H1 (cell line): ENCODE results near the gene KRT13. TPM values are rescaled to one million over a fixed set of nuclear protein-coding genes. Genes with fewer than 3 reads are reported as not detected.
A peak's percentile ranks its signal among the peaks of the same experiment; 100 is the strongest.

ENCODE experiments used
- CTCF ChIA-PET: fragments of 300-600 bp; sonication (Branson Sonifier 250); formaldehyde crosslinking; loops from one replicate; lab custom pipeline; 2021; ENCODE audit not compliant: partially characterized antibody; lab: Charles Lee
- POLR2A ChIA-PET: fragments of 300-600 bp; sonication (Branson Sonifier 250); formaldehyde crosslinking; loops from one replicate; lab custom pipeline; 2021; ENCODE audit warnings: inconsistent platforms; ENCODE audit not compliant: partially characterized antibody; lab: Charles Lee
- DNase-seq, 2 experiments: peaks; one replicate each; pipeline versions ENCODE4 v3.0.0 to v3.0.0-alpha.2; 2010 to 2022; ENCODE audit warnings: low spot score in 2 of 2, low read depth in 1 of 2, mixed read lengths in 1 of 2
- FAIRE-seq: peaks from 2 replicates; lab custom pipeline; 2011; peaks lifted over from hg19 to GRCh38; lab: Jason Lieb, UNC
- H2AFZ ChIP-seq: 2 replicates; pipeline ENCODE4 v1.8.1; 2012; ENCODE audit warnings: low read length, inconsistent platforms
- H2AK5ac ChIP-seq: 2 replicates; pipeline ENCODE4 v1.6.1; 2013; ENCODE audit warnings: low read depth, low read length
- H2BK120ac ChIP-seq: replicated peaks from 2 replicates; pipeline ENCODE3; 2013; ENCODE audit warnings: low read depth, low read length, inconsistent platforms
- H2BK12ac ChIP-seq: 2 replicates; pipeline ENCODE4 v1.6.1; 2013; ENCODE audit warnings: low read depth, low read length
- H2BK15ac ChIP-seq: 2 replicates; pipeline ENCODE4 v1.6.1; 2013; ENCODE audit warnings: low read length
- H2BK20ac ChIP-seq: 2 replicates; pipeline ENCODE4 v1.6.1; 2013; ENCODE audit warnings: low read length
- H2BK5ac ChIP-seq: 2 replicates; pipeline ENCODE4 v1.6.1; 2013; ENCODE audit warnings: low read depth, low read length
- H3K14ac ChIP-seq: 2 replicates; pipeline ENCODE4 v1.6.1; 2013; ENCODE audit warnings: inconsistent platforms; ENCODE audit not compliant: insufficient read length
- H3K18ac ChIP-seq: 2 replicates; pipeline ENCODE4 v1.6.1; 2013; ENCODE audit warnings: low read length; ENCODE audit errors: extremely low read depth
- H3K23ac ChIP-seq: 2 replicates; pipeline ENCODE4 v1.6.1; 2013; ENCODE audit warnings: inconsistent platforms; ENCODE audit not compliant: insufficient read length
- H3K23me2 ChIP-seq: 2 replicates; pipeline ENCODE4 v1.6.1; 2013; ENCODE audit warnings: low read depth, low read length
- H3K27ac ChIP-seq: 2 replicates; pipeline ENCODE4 v1.6.1; 2011; ENCODE audit warnings: low read depth, low read length, inconsistent platforms
- H3K27me3 ChIP-seq, 4 experiments: replicated peaks in 1 of 4; 1 replicate in 1 of 4; 2 replicates in 3 of 4; pipeline versions ENCODE4 v1.6.1 to v1.8.1; 2011 to 2013; ENCODE audit warnings: low read length in 3 of 4, mild to moderate bottlenecking in 3 of 4, inconsistent platforms in 2 of 4, mixed read lengths in 2 of 4, moderate library complexity in 1 of 4; ENCODE audit not compliant: control insufficient read depth in 3 of 4, insufficient read depth in 3 of 4; ENCODE audit errors: extremely low read depth in 1 of 4
- H3K36me3 ChIP-seq, 4 experiments: 2 replicates each; pipeline versions ENCODE4 v1.6.1 to v1.8.1; 2011 to 2013; ENCODE audit warnings: mild to moderate bottlenecking in 4 of 4, low read length in 3 of 4, moderate library complexity in 2 of 4, control low read depth in 1 of 4, inconsistent platforms in 1 of 4; ENCODE audit not compliant: insufficient read depth in 4 of 4, control insufficient read depth in 2 of 4
- H3K4ac ChIP-seq: replicated peaks from 2 replicates; pipeline ENCODE3; 2013; ENCODE audit warnings: low read length, low read depth, mixed read lengths, inconsistent platforms; ENCODE audit not compliant: insufficient read length
- H3K4me1 ChIP-seq, 4 experiments: replicated peaks in 1 of 4; 1 replicate in 1 of 4; 2 replicates in 3 of 4; pipeline versions ENCODE4 v1.6.1 to v1.8.1; 2011 to 2013; ENCODE audit warnings: low read length in 3 of 4, inconsistent platforms in 2 of 4, mixed read lengths in 1 of 4; ENCODE audit not compliant: insufficient read depth in 4 of 4, control insufficient read depth in 3 of 4
- H3K4me2 ChIP-seq, 2 experiments: 2 replicates each; pipeline versions ENCODE4 v1.6.1 to v1.8.1; 2011 to 2013; ENCODE audit warnings: low read depth in 2 of 2, low read length in 2 of 2, control low read depth in 1 of 2, inconsistent platforms in 1 of 2, mild to moderate bottlenecking in 1 of 2; ENCODE audit not compliant: insufficient read depth in 1 of 2
- H3K4me3 ChIP-seq, 4 experiments: fragments of 200-600, 300-600 bp in 1 of 4; sonication (generic), shearing (Covaris generic), sonication (Bioruptor Twin) in 1 of 4; 2 replicates each; pipeline versions ENCODE4 v1.5.1 to v1.8.1; 2011 to 2016; ENCODE audit warnings: low read length in 4 of 4, low read depth in 3 of 4, control low read depth in 2 of 4, inconsistent platforms in 2 of 4, mild to moderate bottlenecking in 2 of 4, mixed read lengths in 1 of 4, moderate library complexity in 1 of 4; ENCODE audit not compliant: insufficient read depth in 2 of 4; ENCODE audit errors: extremely low read depth in 1 of 4
- H3K56ac ChIP-seq: replicated peaks from 2 replicates; pipeline ENCODE3; 2013; ENCODE audit warnings: low read depth, mild to moderate bottlenecking, mixed read lengths, low read length, inconsistent platforms; ENCODE audit not compliant: insufficient read length
- H3K79me1 ChIP-seq: 2 replicates; pipeline ENCODE4 v1.6.1; 2013; ENCODE audit warnings: low read depth, low read length, control low read depth
- H3K79me2 ChIP-seq, 2 experiments: 2 replicates each; pipeline versions ENCODE4 v1.6.1 to v1.8.1; 2012 to 2013; ENCODE audit warnings: low read length in 2 of 2, mild to moderate bottlenecking in 2 of 2, inconsistent platforms in 1 of 2; ENCODE audit not compliant: insufficient read depth in 2 of 2, control insufficient read depth in 1 of 2
- H3K9ac ChIP-seq, 4 experiments: replicated peaks in 1 of 4; 1 replicate in 1 of 4; 2 replicates in 3 of 4; pipeline versions ENCODE4 v1.6.1 to v1.8.1; 2011 to 2013; ENCODE audit warnings: low read depth in 3 of 4, low read length in 3 of 4, control low read depth in 2 of 4, mild to moderate bottlenecking in 2 of 4, moderate library complexity in 2 of 4, inconsistent platforms in 1 of 4; ENCODE audit errors: extremely low read depth in 1 of 4
- H3K9me3 ChIP-seq, 2 experiments: 2 replicates each; pipeline versions ENCODE4 v1.6.1 to v1.8.1; 2012 to 2013; ENCODE audit warnings: mild to moderate bottlenecking in 2 of 2, moderate library complexity in 2 of 2, control low read depth in 1 of 2, inconsistent platforms in 1 of 2, low read depth in 1 of 2, low read length in 1 of 2, mixed read lengths in 1 of 2; ENCODE audit not compliant: insufficient read depth in 2 of 2
- H4K20me1 ChIP-seq, 2 experiments: replicated peaks in 1 of 2; 2 replicates each; pipeline versions ENCODE3 to v1.8.1; 2011 to 2013; ENCODE audit warnings: inconsistent platforms in 2 of 2, low read length in 2 of 2, mild to moderate bottlenecking in 1 of 2; ENCODE audit not compliant: insufficient read depth in 2 of 2, control insufficient read depth in 1 of 2
- H4K5ac ChIP-seq: 2 replicates; pipeline ENCODE4 v1.6.1; 2013; ENCODE audit warnings: low read length, low read depth, mixed read lengths, inconsistent platforms; ENCODE audit not compliant: insufficient read length
- H4K8ac ChIP-seq: 2 replicates; pipeline ENCODE4 v1.8.0; 2013; ENCODE audit warnings: mild to moderate bottlenecking, moderate library complexity, low read length, inconsistent platforms; ENCODE audit not compliant: insufficient read depth; ENCODE audit errors: extremely low read depth
- H4K91ac ChIP-seq: replicated peaks from 2 replicates; pipeline ENCODE3; 2013; ENCODE audit warnings: low read length, mixed read lengths, inconsistent platforms; ENCODE audit not compliant: insufficient read length
- BACH1 ChIP-seq: IDR thresholded peaks from 2 replicates; pipeline ENCODE4 v1.6.1; 2012; ENCODE audit warnings: low read length, improper control_type of control experiment
- KDM1A ChIP-seq: fragments of 200-600, 300-600 bp; sonication (generic); IDR thresholded peaks from 2 replicates; pipeline ENCODE4 v1.7.1; 2016; ENCODE audit warnings: mild to moderate bottlenecking, low read length, borderline replicate concordance
- SIN3A ChIP-seq, 2 experiments: IDR thresholded peaks in 1 of 2; conservative IDR thresholded peaks in 1 of 2; 2 replicates each; pipeline ENCODE4 v1.6.1; 2011 to 2012; ENCODE audit warnings: low read length in 2 of 2, improper control_type of control experiment in 1 of 2, low read depth in 1 of 2, mild to moderate bottlenecking in 1 of 2
- TEAD4 ChIP-seq: IDR thresholded peaks from 2 replicates; pipeline ENCODE4 v1.6.1; 2012; ENCODE audit warnings: low read depth, low read length, inconsistent platforms, mixed read lengths
- WGBS, 2 experiments: shearing (Covaris generic) in 1 of 2; methylation state at CpG; one replicate each; pipeline versions ENCODE4 v1.1.6 to v1.1.7; 2013 to 2015; ENCODE audit warnings: low lambda C conversion rate in 2 of 2, mixed read lengths in 2 of 2, inconsistent platforms in 1 of 2, low coverage in 1 of 2, missing lambda C conversion rate in 1 of 2; ENCODE audit not compliant: insufficient replicate concordance in 2 of 2, insufficient coverage in 1 of 2, insufficient read length in 1 of 2; ENCODE audit errors: extremely low coverage in 1 of 2, missing lambda C conversion rate in 1 of 2; 5-methylcytosine and 5-hydroxymethylcytosine counted together
- polyA plus RNA-seq, 7 experiments: library from polyadenylated mRNA; depleted of rRNA in 3 of 7; stranded (reverse) in 5 of 7; unstranded in 2 of 7; fragments of >200 nt in 5 of 7; fragments of 200-250 nt in 2 of 7; gene quantifications; 1 replicate in 5 of 7; 2 replicates in 1 of 7; 4 replicates in 1 of 7; pipeline versions ENCODE4 v1.2.1 to v1.2.3, GENCODE V29; 2011 to 2013; ENCODE audit warnings: missing spikeins in 2 of 7, mixed read lengths in 2 of 7
- total RNA-seq: library from RNA; stranded (reverse); fragmentation: NEBNext Ultra II Directional; extraction: Animal tissue kit (Norgen Biotek cat#: 25700); gene quantifications from 2 replicates; pipeline ENCODE4 v1.2.1, GENCODE V29; 2021

KRT13 gene
- total and polyA plus RNA-seq, 2 of the 8 experiments (the other 6 are each of a cell fraction or from before 2014, with no cell fraction given), result 0.09 TPM; not detected in 1

DNA sequence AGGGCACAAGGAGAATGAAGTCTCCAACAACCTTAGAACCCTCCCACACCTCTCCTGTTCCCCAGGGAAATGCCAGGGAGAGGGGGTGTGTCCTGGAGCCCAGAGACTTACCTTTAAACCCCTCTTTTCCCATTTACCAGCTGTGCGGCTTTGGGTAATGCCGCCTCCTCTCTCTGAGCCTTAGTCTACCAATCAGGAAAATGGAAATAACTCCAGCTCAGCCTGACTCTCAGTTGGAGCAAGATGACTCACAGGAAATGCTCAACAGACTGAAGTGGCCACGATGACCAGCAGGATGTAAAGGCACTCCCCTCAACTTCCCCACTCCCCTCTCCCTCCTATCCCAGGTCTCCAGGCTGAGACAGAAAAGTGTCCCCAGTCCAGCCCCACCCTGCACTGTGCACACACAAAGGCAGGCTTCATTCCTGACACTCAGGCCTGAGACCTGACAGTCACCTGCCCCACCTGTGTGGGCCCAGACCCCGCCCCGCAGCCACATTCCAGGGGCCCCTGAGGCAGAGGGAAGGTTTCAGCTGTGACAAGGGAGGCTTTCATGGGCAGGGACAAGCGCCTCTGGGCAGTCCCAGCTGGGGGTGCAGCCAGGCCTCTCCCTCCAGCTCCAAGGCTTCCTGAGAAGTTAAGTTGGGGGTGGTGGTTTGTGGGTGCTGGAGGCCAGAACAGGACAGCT is 16.3 kb upstream of the KRT13 start:
- no peak overlapping the region for H3K56ac ChIP-seq
- H3K18ac ChIP-seq, result peak overlapping the region; percentile 71; the same call in 1 of the 2 replicates
- peaks cover 0 to 18% (median 11%) of the 10 kb centered on the region in 4 experiments; a peak in 6 of 7 replicates for H3K4me1 ChIP-seq
- peak overlapping the region; percentile 77; the same call in 1 of the 2 replicates for H2BK12ac ChIP-seq
- no peak overlapping the region for H2AK5ac ChIP-seq
- TF ChIP-seq BACH1 (no peak), SIN3A (conservative IDR thresholded peaks at IDR 0.05 in 1 of 2, IDR thresholded peaks at IDR 0.05 in 1 of 2; ENCODE audit: low read depth in 1 of 2, low read length in 2 of 2) (peak in 1 of 2 experiments; percentile 51; a peak in 1 of 4 replicates), KDM1A (peak; percentile 83; the same call in 1 of the 2 replicates), TEAD4 (peak; percentile 90)
- peaks cover 3 to 10% of the 10 kb centered on the region in 2 experiments for H4K20me1 ChIP-seq
- no peak overlapping the region for H3K4me2 ChIP-seq
- 64% methylated on average over 6 of the region's 6 CpGs; no CpG with 5 or more reads in 1 of the 2 experiments for whole genome bisulfite sequencing, 2 experiments
- H3K27ac ChIP-seq, result no peak overlapping the region
- H2BK15ac ChIP-seq, result no peak overlapping the region
- no peak overlapping the region for H2BK20ac ChIP-seq
- H2BK5ac ChIP-seq, result peak overlapping the region; percentile 81
- no peak overlapping the region for H4K91ac ChIP-seq
- H4K8ac ChIP-seq, result no peak overlapping the region
- H4K5ac ChIP-seq, result no peak overlapping the region
- H3K14ac ChIP-seq, result no peak overlapping the region
- no peak overlapping the region for H3K9ac ChIP-seq
- no peak overlapping the region for H2BK120ac ChIP-seq
- peaks cover under 1% of the 10 kb centered on the region; the same call in 1 of the 2 replicates for H3K23me2 ChIP-seq
- H2AFZ ChIP-seq, result no peak overlapping the region
- FAIRE-seq (no peak), DNase-seq (no peak)
- POLR2A ChIA-PET, result interaction anchor here (0.6 to 11.0 kb wide), 14 partner anchors 7 to 168 kb away, joined by 3 to 293 read pairs (median 4); partner anchors contain the start of genes KRT19 and KRT35
- peaks cover 0 to 6% of the 10 kb centered on the region in 2 experiments; a peak in 3 of 4 replicates for H3K79me2 ChIP-seq
- H3K27me3 ChIP-seq, result no peaks in the 10 kb centered on the region
- peaks cover 4% of the 10 kb centered on the region; the same call in 1 of the 2 replicates for H3K79me1 ChIP-seq
- H3K23ac ChIP-seq, result no peak overlapping the region
- no peak overlapping the region for H3K4ac ChIP-seq
- no peaks in the 10 kb centered on the region for H3K9me3 ChIP-seq
- CTCF ChIA-PET, result interaction anchor here (0.6 to 4.6 kb wide), 18 partner anchors 11 to 644 kb away, joined by 3 to 34 read pairs (median 4); no protein-coding TSS in a partner anchor
- H3K4me3 ChIP-seq, result no peak overlapping the region
- H3K36me3 ChIP-seq, result peaks cover 12 to 37% (median 19%) of the 10 kb centered on the region in 4 experiments
